Fibroblast of gingiva (primary cell): Measurements from ENCODE around the gene TRIO.

ENCODE experiments used
- DNase-seq: peaks from one replicate; pipeline ENCODE4 v3.0.0-alpha.2; 2011; ENCODE audit warnings: low read depth

The TRIO gene

DNA sequence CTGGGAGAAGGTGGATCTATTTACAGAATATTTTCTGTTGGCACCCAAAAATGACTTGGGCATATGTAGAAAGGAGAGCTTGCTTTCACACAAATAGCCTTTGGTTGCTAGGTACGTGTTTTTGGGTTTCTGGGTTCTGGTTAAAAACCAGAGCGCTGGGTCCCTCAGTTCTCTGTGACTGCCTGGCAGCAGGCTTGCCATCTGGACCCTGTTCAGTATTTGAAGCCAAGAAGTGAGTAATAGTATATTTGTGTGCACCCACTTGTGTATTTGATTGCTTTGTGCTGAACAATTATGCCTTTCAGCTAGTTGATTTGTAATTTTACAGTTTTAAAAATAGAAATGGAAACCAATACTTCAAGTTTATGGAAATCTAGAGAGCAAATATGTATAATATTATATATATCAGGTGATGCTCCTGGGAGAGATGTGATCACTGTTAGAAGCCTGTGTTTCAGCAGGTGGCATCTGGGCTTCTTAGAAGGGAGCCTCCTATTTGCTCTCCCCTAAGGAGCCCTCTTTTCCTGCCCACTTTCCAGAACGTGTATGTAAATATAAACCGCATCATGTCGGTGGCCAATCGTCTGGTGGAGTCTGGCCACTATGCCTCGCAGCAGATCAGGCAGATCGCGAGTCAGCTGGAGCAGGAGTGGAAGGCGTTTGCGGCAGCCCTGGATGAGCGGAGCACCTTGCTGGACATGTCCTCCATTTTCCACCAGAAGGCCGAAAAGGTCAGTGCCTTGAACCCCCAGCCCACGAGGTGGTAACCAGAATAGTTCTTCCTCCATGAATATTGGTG, 153.6 kb downstream of the TRIO start:
- peak; percentile 17 for DNase-seq

DNA sequence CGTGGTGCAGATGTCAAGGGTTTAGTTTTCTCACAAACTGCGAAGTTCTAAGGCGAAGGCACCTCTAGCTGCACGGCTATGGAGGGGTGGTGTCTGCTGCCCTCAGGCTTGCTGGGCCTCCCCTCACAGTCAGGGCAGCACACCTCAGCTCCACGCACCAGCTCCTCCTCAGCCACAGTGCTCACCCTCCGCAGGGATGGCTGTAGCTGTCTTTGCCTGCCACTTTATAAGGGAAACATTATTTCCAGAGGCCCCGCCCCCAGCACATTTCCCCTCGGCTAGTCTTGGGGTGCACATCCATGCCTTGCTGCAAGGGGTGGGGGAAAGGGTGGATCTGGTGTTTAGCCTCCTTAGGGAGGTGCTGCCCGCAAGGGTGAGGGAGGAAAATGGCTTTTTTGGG, 154.6 kb downstream of the TRIO start:
- DNase-seq: no peak

DNA sequence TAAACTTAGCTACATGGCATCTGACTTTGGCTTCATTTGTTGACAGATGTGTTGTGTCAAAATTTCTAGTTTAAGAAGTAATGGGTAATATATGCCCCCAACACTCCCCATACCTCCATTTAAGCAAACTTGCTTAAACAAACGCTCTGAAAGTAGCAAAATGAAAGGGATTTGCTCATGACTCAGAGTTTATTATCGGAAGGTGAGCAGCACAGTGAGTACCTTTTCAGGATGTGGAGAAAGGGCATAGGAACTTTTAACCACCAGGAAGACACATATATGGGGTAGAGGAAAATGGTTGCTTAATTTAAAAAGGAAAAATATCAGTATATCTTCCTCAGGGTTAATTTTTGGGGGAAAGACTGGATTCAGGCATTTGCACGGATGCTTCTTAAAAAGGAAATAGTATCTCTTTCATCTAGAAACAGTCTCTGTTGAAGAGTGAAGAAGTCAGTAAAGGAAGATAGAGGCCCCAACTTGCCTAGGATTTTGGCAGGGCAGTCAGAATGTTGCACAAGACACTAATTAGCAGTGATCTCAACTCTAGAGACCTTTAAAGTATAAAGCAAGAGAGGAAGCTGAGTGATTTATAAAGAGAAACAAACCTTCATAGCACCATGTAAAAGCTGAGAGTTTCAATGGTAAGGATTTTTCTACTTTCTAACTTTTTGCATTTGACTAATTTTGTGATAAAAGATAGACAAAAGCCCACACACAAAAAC, 155.1 kb downstream of the TRIO start:
- DNase-seq: peak; percentile 58

DNA sequence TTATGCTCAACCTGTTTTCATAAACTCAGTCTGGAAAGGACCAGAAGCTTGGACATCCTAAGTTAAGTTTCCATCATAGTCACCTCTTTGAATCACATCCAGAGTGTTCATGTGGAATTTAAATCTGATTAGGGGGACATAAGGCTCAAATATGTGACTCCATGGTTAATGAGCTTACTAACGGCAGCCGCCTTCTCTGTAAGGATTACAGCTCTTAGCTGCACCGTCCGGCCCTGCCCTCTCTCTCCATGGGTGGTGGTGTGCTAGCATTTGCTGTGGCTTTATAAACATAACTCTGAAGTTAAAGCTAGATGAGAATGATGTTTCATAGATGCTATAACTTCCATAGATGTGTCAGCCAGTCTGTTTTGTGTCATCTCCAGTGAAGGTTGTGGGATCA, 156.5 kb downstream of the TRIO start:
- DNase-seq: no peak

DNA sequence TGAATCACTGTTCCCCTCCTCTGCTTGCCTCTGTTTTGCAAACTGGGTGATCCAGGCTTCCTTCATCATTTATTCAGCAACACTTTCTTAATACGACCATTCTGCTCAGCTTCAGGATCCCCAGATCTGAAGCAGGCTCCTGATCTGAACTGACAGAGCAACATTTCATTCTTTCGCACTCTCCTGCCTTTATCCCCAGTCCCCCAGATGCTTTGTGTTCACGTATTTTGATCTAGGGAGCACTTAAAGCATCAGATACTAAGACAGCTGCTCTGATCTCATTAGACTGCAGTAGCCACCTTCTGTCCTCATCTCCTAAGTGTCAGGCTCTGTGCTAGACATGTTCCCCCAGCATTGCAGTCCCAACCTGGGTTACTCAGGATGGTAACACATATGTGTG, 158.0 kb downstream of the TRIO start:
- no peak for DNase-seq

DNA sequence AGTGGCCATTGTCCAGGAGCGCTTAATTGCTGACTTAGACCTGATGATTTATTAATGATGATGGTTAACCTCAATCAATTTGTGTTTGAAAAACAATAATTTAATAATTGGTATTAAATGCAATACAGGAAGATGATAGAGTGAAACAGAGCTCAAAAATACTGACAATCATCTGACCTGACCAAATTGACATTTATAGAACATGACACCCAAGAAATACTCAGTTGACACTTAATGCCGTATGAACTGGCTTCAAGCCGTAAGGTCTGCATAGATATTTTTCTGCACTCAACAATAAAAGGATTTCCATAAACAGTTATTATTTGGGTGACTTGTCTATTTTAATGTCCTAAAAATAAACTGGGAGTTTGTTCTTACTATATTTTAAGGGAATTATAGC, 159.2 kb downstream of the TRIO start:
- no peak for DNase-seq

DNA sequence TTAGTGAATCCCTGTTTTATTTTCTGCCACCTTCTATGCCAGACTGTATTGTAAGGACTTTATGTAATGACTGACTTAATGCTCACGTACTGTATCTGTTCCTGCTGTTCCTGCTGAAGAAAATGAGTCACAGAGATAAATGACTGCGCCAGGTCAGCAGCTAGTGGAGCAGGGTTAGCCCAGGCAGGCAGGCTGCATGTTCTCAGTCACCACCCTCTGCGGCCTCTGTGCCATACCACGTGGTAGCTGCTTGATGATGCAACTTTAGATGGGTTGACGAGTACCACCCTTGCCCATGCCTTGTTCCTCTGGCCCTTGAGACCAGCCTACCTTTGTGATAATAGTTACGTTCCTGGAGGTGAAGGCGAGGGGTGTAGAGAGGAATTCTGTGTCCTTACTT, 161.9 kb downstream of the TRIO start:
- peak; percentile 42 for DNase-seq

DNA sequence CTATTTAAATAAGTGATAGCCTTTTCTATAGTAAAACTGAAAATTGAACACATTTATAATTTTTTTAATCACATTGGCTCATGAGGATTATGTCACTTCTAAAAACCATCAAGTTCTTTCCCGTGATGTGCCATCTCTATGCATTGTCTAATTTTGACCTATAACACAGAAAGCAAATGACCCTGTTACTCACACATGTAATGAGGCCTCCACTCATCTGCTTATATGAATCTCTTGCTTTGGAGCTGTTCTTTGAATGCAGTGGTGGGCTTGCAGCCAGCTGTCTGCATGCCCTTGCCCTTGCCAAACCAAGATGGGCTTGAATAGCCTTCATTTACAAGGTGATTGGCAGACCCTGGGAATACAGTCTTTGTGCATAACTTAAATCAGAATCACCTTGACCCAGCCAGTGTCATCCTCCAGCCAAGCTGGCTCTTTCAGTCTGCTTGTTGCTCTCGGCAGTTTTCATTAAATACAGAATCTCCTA, 163.2 kb downstream of the TRIO start:
- no peak for DNase-seq

DNA sequence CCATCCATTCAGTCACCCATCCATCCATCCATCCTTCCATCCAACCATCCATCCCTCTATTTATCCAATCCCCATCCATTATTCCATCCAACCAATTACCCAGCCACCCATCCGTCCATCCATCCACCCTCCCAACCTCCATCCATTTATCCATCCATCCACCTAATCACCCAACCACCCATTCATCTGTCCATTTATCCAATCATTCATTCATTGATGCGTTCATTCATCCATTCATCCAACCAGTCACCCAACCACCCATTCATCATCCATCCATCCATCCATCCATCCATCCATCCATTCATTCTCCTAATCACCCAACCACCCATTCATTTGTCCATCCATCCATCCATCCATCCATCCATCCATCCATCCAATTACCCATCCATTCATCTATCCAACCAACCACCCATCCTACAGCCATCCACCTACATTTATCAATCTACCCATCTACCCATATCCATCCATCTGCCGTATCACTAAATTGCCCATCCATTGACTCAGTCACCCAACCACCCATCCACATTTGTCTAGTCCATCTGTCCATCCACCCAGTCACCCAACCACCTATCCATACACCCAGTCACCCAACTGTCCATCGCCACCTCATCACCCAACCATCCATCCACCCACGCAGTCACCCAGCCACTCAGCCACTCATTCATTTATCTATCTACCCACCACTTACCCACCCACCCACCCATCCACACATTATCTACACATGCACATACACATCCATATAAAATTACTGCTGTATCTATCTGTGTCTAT, 165.4 kb downstream of the TRIO start:
- no peak for DNase-seq

DNA sequence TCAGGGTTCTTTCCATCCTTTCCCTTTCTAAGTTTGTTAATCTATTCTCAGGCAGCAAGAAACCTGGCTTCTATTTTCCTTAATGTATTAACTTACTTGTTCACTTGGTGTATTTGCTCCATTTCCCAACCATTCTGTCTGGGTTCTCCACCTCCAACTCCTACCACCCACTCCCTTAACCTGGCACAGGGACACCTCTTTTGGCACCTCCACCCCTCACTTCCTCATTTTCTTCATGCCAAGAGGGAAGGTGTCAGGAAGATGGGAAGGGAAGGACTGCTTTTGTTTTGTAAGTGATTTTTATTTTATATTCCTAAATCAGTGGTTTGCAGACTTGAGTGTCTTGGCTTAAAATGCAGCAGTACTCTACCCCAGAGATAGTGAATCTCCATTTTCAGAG, 166.1 kb downstream of the TRIO start:
- no peak for DNase-seq

DNA sequence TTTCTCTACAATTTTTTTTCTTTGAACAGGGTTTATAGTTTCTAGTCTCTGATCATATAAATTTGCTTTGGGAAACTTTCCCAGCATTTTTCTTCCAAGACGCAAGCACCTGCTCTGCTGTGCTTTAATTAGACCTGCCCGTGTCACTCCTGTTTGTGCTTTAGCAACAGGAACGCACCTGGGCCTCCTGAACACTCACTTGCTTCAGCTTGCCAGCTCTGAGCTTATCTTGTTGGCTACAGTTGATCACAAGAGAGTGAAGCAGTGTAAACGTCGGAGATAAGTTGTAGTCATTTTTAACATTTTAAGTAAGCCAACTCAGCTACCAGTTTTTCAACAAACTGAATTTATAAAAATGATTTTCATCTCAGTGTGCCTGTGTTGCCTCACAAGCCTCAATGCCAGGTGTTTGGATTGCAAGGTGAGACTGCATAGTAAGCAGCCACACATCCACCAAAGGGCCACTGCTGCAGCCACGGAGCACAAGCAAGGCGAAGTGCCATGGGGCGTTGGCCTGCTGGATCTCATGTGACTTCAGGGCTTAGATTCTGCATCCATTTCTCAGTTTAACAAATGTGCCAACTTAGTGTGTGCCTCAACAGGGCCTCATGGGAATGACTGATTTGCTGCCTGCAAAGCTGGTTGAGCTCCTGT, 166.9 kb downstream of the TRIO start:
- no peak for DNase-seq

DNA sequence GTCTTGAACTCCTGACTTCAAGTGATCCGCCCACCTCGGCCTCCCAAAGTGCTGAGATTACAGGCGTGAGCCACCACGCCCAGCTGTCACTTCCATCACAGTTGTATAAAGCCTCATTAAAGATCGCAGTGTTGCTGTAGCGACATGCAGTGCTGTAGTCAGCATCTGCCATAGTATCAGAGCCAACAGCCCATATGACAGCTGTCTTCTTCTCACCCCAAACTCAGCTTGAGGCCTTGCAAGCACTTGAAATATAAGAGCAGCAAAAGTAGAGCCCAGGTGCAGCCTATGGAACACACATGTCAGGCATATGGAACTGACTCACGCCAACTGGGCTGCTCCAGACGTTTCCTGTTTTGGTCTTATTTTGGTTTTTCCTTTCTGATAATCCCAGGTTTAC, 167.8 kb downstream of the TRIO start:
- no peak for DNase-seq

DNA sequence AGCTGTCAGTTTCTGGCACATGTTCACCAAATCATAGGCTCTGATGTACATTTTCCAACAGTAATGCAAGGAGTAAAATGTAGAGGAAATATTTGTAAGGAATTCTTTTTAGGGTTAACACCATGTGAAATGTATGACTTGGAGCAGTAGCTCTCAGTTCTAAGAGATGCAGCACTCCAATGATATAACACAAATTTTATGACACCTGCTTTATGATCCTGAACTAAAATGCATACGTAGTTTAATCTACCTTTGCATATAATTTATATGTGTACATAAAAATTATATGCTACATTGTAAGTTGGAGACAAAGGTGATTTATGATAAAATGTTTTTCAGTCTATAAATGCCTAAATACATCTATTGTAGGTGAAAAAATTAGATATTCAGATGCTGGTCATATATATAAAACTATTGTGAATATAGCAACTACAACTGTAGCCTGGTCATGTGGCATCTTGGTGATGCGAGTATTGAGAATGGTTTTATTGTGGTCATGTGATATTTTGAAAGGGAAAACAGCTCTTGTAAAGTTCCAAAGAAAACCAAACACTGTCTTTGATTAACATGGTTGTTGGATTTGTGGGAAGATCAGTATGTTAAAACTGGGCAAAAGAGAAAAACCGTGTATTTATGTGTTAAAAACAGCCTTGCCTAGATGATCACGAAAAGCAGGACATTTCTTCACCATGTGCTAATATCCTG, 171.0 kb downstream of the TRIO start:
- DNase-seq: no peak

DNA sequence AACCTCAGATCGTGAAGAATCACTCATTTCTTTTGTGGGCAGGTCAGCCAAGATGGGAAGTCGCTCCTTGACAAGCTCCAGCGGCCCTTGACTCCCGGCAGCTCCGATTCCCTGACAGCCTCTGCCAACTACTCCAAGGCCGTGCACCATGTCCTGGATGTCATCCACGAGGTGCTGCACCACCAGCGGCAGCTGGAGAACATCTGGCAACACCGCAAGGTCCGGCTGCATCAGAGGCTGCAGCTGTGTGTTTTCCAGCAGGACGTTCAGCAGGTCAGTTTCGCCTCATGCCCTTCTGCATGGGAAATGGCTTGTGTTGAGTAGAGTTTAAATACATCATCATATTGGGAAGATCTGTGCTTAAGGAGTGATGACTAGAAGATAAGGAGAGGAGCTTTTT, 173.3 kb downstream of the TRIO start:
- DNase-seq: no peak

DNA sequence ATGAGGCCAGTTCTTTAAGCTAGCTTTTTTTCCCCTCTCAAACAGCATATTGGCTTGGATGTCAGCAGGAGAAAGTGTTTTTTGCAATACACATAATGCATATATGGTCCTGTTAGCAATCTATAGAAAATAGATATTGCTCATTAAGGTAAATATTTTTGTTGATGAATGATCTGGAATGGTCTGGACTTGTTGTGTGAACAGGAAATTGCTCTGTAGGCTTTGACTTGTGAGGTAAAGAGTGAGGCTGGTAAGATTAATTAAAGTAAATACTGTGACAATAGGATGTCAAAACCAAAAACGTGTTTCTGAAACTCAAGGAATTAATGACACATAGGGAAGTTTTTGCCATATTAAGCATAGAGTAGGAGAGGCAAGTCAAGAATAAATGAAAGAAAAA, 176.0 kb downstream of the TRIO start:
- no peak for DNase-seq

DNA sequence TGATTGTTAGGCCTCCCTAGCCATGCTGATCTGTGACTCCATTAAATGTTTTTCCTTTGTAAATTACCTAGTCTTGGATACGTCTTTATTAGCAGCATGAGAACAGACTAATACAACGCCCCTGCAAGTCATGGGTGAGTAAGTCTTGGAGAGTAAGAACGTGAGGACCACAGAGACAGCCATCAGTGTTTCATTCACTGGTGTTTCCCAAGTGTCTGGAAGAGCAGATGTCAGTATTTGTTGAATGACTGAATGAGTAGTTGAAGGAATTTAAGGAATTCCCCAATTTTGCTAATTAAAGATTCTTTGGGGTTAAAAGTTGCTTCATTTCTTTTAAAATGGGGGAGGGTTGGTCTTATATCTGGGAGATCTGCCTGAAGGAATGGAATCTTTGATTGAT, 178.8 kb downstream of the TRIO start:
- DNase-seq: no peak

DNA sequence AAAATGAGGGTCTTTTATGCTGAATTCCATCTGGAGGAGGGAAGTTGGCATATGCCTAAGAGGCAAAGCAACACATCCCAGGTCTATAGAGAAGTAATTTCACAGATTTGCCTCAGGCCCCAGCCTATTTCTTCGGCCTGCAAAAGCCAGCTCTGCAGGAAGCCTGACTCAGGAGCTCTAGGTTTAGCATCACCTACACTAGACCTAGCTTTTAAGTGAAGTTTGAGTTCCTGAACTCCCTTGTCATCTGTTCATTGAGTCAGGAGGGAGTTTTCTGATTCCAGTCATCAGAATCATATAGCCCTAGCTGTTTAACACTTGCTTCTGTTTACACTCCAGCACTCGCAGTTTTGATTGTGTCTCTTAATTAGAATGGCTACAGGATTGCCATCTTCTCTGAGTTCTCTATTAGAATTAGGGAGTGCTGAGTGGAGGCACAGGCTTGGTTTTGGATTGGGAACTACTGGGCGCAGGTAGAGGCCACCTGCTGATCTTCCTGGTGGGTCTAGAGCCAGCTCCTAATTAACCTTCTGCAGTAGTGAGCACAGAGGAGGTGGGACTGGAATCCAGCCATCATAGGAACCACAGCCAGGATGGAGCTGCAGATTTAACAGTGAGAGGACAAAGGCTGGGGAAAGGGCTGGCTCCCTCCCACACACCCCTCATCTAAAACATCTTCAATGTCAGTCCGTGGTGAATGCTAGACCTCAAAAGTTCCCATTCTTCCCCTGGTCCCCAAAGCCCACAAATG, 179.5 kb downstream of the TRIO start:
- no peak for DNase-seq

DNA sequence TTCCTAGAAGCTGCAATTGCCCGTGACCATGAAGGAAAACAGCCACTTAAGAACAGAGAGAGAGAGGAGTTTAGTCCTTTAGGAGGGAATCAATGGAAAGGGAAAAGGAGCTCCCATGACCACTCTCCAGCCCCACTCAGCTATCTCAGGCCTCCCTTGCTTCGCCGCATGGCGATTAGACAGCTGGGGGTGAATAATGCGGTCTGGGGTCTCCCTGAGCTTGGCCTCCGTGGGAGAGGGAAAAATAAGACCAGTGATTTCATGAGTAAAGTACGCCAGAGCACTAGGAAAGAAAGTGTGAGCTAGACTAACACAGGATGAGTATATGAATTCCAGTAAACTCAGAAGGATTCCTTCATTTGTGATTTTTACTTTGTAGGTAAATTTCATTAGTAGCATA, 180.3 kb downstream of the TRIO start:
- no peak for DNase-seq

DNA sequence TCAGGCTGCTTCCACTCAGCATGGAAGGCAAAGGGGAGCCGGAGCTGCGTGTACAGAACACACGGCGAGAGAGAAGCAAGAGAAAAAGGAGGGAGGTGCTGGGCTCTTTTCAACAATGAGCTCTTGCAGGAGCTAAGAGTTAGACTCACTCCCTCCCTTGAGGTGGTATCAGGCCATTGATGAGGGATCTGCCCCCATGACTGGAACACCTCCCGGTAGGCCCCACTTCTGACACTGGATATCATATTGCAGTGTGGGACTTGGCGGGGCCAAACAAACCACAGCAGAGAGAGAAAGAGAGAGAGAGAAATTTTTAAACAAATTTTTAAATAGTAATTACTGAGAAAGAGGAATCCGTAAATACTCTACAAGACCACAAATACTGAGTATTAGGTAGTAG, 182.2 kb downstream of the TRIO start:
- no peak for DNase-seq

DNA sequence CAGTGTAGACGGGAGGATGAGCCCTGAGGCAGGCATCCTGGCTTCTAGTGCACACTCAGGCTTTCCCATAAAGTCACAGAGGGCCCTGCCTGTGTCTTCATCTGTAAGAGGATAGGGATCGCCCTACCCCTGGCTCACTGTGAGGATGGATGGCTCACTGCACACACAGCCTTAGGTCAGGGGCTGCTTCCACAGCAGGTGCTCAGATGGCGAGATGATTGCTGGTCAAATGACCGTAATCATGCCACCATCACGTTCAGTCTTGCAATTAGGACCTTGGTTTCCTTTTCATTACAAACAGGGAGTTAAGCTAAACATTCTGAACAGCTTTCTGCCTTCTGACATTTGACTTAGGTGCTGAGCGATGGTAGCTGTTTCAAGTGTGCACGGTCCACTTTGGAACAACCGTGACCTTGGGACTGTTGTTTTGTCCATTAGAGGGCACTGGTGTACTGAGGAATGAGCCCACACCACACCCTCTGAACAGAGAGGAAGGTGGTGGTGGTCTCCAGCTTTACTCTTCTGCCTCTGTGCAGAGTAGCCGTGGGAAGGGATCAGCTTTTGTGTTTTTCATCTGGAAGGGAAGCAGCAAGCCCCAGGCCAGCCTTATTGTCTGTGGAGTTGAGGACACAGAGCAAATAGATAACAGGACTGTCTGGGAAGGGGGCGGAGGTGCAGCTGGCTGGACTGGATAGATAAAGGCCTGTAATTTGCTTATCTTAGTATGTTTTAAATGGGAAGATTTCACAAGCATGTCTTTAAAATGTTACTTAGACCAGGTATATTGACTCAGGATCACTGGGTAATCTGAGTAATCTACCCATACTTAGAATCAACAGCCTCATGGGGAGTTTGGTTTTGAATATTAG, 183.1 kb downstream of the TRIO start:
- DNase-seq: no peak
